Central memory CD8-positive, alpha-beta T cell (primary cell): Measurements from ENCODE around the gene SKOR1.
A peak's percentile ranks its signal among the peaks of the same experiment; 100 is the strongest.

ENCODE experiments used
- ATAC-seq: fragments of 150-1000 bp; cut with Tn5 transposase; replicated peaks from 2 replicates; pipeline ENCODE4 v1.10.0; 2022; ENCODE audit warnings: mild to moderate bottlenecking, moderate FRiP score, moderate number of reproducible peaks; ENCODE audit not compliant: poor library complexity, severe bottlenecking; ENCODE audit errors: extremely low read depth
- DNase-seq, 2 donors: peaks; one replicate each; pipeline ENCODE4 v3.0.0; 2021; ENCODE audit warnings: low spot score in 2 of 2
- H3K27ac Mint-ChIP-seq: one replicate; pipeline ENCODE4 v1.8.0; 2022; ENCODE audit warnings: low read depth, mild to moderate bottlenecking, moderate library complexity, mixed read lengths
- H3K27me3 Mint-ChIP-seq: one replicate; pipeline ENCODE4 v1.8.0; 2022; ENCODE audit warnings: mixed read lengths
- H3K36me3 Mint-ChIP-seq: one replicate; pipeline ENCODE4 v1.8.0; 2022; ENCODE audit warnings: mild to moderate bottlenecking, moderate library complexity, mixed read lengths; ENCODE audit not compliant: insufficient read depth
- H3K4me1 Mint-ChIP-seq: one replicate; pipeline ENCODE4 v1.8.0; 2022; ENCODE audit warnings: mixed read lengths
- H3K4me3 Mint-ChIP-seq: one replicate; pipeline ENCODE4 v1.8.0; 2022; ENCODE audit warnings: mild to moderate bottlenecking, moderate library complexity, mixed read lengths
- H3K9me3 Mint-ChIP-seq: one replicate; pipeline ENCODE4 v1.8.0; 2022; ENCODE audit warnings: mixed read lengths

The SKOR1 gene

GRCh38 chr15:67833710-67834511, 8.6 kb downstream of the SKOR1 start:
- Mint-ChIP-seq H3K36me3 (peaks cover 7% of the 10 kb centered on the region), H3K9me3 (no peaks in the 10 kb centered on the region), H3K27me3 (peaks cover 74% of the 10 kb centered on the region), H3K4me3 (peak overlapping the region; percentile 81), H3K4me1 (peaks cover 39% of the 10 kb centered on the region), H3K27ac (no peak overlapping the region)
- peak; percentile 21 for ATAC-seq
- no peak for DNase-seq

GRCh38 chr15:67834581-67835296, 9.4 kb downstream of the SKOR1 start:
- ATAC-seq, result peak; percentile 5
- Mint-ChIP-seq H3K4me1 (peaks cover 44% of the 10 kb centered on the region), H3K9me3 (no peaks in the 10 kb centered on the region)

GRCh38 chr15:67835297-67836133, 10.2 kb downstream of the SKOR1 start:
- peak overlapping the region; percentile 81 for H3K4me3 Mint-ChIP-seq
- no peak overlapping the region for H3K27ac Mint-ChIP-seq
- ATAC-seq, result no peak
- peaks cover 58% of the 10 kb centered on the region for H3K27me3 Mint-ChIP-seq
- H3K36me3 Mint-ChIP-seq, result peaks cover 17% of the 10 kb centered on the region
- H3K9me3 Mint-ChIP-seq, result no peaks in the 10 kb centered on the region
- DNase-seq, result no peak
- H3K4me1 Mint-ChIP-seq, result peaks cover 50% of the 10 kb centered on the region

More at GRCh38 chr15:67834581-67835296, 9.4 kb downstream of the SKOR1 start:
- DNase-seq, result no peak
- Mint-ChIP-seq H3K27ac (no peak overlapping the region), H3K27me3 (peaks cover 65% of the 10 kb centered on the region), H3K4me3 (peak overlapping the region; percentile 81), H3K36me3 (peaks cover 9% of the 10 kb centered on the region)

GRCh38 chr15:67836134-67836455, 10.8 kb downstream of the SKOR1 start:
- Mint-ChIP-seq H3K36me3 (peaks cover 21% of the 10 kb centered on the region), H3K9me3 (no peaks in the 10 kb centered on the region), H3K27me3 (peaks cover 52% of the 10 kb centered on the region), H3K4me1 (peaks cover 54% of the 10 kb centered on the region), H3K4me3 (peak overlapping the region; percentile 81), H3K27ac (peak overlapping the region; percentile 35)
- ATAC-seq, result no peak
- no peak for DNase-seq

GRCh38 chr15:67836477-67836876, 11.2 kb downstream of the SKOR1 start:
- H3K4me3 Mint-ChIP-seq, result peak overlapping the region; percentile 81
- ATAC-seq (no peak), DNase-seq (no peak)
- H3K36me3 Mint-ChIP-seq, result peaks cover 21% of the 10 kb centered on the region
- H3K9me3 Mint-ChIP-seq, result no peaks in the 10 kb centered on the region
- peaks cover 57% of the 10 kb centered on the region for H3K4me1 Mint-ChIP-seq
- peak overlapping the region; percentile 35 for H3K27ac Mint-ChIP-seq
- peaks cover 48% of the 10 kb centered on the region for H3K27me3 Mint-ChIP-seq

GRCh38 chr15:67836955-67837354, 11.6 kb downstream of the SKOR1 start:
- no peak overlapping the region for H3K27ac Mint-ChIP-seq
- peak overlapping the region; percentile 81 for H3K4me3 Mint-ChIP-seq
- peaks cover 43% of the 10 kb centered on the region for H3K27me3 Mint-ChIP-seq
- H3K9me3 Mint-ChIP-seq, result no peaks in the 10 kb centered on the region
- DNase-seq (no peak), ATAC-seq (no peak)
- peaks cover 21% of the 10 kb centered on the region for H3K36me3 Mint-ChIP-seq
- peaks cover 57% of the 10 kb centered on the region for H3K4me1 Mint-ChIP-seq

- no peak for DNase-seq
- H3K4me3 Mint-ChIP-seq, result peak overlapping the region; percentile 91
- H3K9me3 Mint-ChIP-seq, result no peaks in the 10 kb centered on the region
- peaks cover 21% of the 10 kb centered on the region for H3K36me3 Mint-ChIP-seq
- H3K27ac Mint-ChIP-seq, result peak overlapping the region; percentile 100
- H3K27me3 Mint-ChIP-seq, result peaks cover 24% of the 10 kb centered on the region
- H3K4me1 Mint-ChIP-seq, result peaks cover 46% of the 10 kb centered on the region
- no peak for ATAC-seq
Observed at GRCh38 chr15:67838789-67839332, 13.6 kb downstream of the SKOR1 start.

GRCh38 chr15:67839499-67839928, 14.2 kb downstream of the SKOR1 start:
- DNase-seq (peak in 1 of 2 donors; percentile 43), ATAC-seq (peak; percentile 46)
- peaks cover 21% of the 10 kb centered on the region for H3K36me3 Mint-ChIP-seq
- peaks cover 18% of the 10 kb centered on the region for H3K27me3 Mint-ChIP-seq
- peak overlapping the region; percentile 100 for H3K27ac Mint-ChIP-seq
- H3K9me3 Mint-ChIP-seq, result no peaks in the 10 kb centered on the region
- H3K4me1 Mint-ChIP-seq, result peaks cover 39% of the 10 kb centered on the region
- H3K4me3 Mint-ChIP-seq, result peak overlapping the region; percentile 91

GRCh38 chr15:67839929-67840748, 14.8 kb downstream of the SKOR1 start, which contains the start of gene RNU6-1:
RNU6-1 (minus strand) TSS chr15:67840045.
- Mint-ChIP-seq H3K4me1 (peaks cover 34% of the 10 kb centered on the region), H3K27me3 (peaks cover 11% of the 10 kb centered on the region), H3K4me3 (peak within 1 kb of the TSS; percentile 91), H3K36me3 (peaks cover 21% of the 10 kb centered on the region), H3K9me3 (no peaks in the 10 kb centered on the region), H3K27ac (peak within 1 kb of the TSS; percentile 100)
- DNase-seq, result peak; percentile 91 to 94
- peak; percentile 91 for ATAC-seq

- Mint-ChIP-seq H3K36me3 (peaks cover 21% of the 10 kb centered on the region), H3K27me3 (peaks cover 3% of the 10 kb centered on the region), H3K4me1 (peaks cover 26% of the 10 kb centered on the region), H3K27ac (peak overlapping the region; percentile 100), H3K9me3 (no peaks in the 10 kb centered on the region), H3K4me3 (peak overlapping the region; percentile 91)
- ATAC-seq, result no peak
- DNase-seq, result no peak
Observed at GRCh38 chr15:67840749-67841512, 15.6 kb downstream of the SKOR1 start.

GRCh38 chr15:67841513-67841762, 16.1 kb downstream of the SKOR1 start:
- peak overlapping the region; percentile 100 for H3K27ac Mint-ChIP-seq
- H3K36me3 Mint-ChIP-seq, result peaks cover 20% of the 10 kb centered on the region
- H3K9me3 Mint-ChIP-seq, result no peaks in the 10 kb centered on the region
- no peaks in the 10 kb centered on the region for H3K27me3 Mint-ChIP-seq
- ATAC-seq (no peak), DNase-seq (no peak)
- H3K4me3 Mint-ChIP-seq, result peak overlapping the region; percentile 91
- H3K4me1 Mint-ChIP-seq, result peaks cover 21% of the 10 kb centered on the region
